GM12872 (cell line): ENCODE data around the gene RPS19.

ENCODE experiments used
- TF ChIP-seq, protein P1 (sequence below): IDR thresholded peaks from 3 replicates; pipeline ENCODE4 v1.5.1; 2011; ENCODE audit warnings: low read depth, mild to moderate bottlenecking, low read length, moderate library complexity; ENCODE audit not compliant: insufficient read depth

RPS19 gene

DNA sequence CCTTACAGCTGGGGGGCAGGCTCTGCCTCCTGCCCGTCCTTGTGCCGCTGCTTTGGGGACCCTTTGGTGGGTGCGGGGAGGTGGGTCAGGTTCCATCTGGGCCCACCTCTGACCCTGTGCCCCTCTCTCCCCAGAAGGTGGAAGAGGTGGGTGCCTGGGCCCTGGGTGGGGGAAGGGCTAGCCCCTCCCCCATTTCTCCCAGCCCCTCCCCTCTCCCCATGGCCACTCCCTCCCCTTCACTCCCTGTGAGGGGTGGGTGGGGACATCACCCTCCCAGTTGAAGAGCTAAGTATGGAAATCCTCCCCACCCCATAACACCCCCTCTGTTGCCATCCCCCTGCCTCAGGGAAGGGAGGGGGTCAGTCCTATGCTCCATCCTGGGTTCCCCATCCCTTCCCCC, 37.1 kb downstream of the RPS19 start:
- TF ChIP-seq, protein P1, sequence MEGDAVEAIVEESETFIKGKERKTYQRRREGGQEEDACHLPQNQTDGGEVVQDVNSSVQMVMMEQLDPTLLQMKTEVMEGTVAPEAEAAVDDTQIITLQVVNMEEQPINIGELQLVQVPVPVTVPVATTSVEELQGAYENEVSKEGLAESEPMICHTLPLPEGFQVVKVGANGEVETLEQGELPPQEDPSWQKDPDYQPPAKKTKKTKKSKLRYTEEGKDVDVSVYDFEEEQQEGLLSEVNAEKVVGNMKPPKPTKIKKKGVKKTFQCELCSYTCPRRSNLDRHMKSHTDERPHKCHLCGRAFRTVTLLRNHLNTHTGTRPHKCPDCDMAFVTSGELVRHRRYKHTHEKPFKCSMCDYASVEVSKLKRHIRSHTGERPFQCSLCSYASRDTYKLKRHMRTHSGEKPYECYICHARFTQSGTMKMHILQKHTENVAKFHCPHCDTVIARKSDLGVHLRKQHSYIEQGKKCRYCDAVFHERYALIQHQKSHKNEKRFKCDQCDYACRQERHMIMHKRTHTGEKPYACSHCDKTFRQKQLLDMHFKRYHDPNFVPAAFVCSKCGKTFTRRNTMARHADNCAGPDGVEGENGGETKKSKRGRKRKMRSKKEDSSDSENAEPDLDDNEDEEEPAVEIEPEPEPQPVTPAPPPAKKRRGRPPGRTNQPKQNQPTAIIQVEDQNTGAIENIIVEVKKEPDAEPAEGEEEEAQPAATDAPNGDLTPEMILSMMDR: no peak

DNA sequence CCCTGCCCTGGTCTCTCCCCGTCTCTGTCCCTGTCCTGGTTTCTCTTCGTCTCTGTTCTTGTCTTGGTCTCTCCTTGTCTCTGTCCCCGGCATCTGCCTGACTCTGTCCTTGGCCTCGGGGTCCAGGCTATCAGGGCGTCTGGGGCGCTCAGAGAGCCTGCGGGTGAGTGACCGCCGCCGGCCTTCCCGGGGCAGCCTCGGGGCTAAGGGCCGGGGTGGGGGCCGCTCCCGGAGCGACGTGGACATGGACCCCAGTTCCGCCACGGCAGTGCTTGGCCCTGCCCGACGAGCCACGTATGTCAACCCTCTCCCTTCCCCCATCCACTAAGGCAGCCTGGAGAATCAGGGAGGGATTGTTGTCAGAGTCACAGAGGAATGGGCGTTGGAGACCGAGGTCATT, 37.8 kb downstream of the RPS19 start:
- TF ChIP-seq, protein P1: no peak

DNA sequence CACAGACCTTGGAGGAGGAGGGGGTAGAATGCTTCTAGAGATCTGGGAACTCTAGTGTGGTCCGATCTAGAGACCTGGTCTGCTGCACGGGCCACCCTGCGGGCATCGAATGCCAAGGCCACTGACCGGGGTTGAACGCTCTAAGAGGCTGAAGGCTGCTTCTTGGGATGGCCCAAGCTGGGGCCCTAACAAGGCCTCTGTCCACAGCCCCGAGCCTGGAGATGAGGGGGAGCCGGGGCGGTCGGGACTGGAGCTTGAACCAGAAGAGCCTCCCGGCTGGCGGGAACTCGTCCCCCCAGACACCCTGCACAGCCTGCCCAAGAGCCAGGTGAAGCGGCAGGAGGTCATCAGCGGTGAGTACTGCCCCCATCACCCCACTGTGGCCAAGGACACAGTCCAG, 38.2 kb downstream of the RPS19 start:
- TF ChIP-seq, protein P1: no peak

DNA sequence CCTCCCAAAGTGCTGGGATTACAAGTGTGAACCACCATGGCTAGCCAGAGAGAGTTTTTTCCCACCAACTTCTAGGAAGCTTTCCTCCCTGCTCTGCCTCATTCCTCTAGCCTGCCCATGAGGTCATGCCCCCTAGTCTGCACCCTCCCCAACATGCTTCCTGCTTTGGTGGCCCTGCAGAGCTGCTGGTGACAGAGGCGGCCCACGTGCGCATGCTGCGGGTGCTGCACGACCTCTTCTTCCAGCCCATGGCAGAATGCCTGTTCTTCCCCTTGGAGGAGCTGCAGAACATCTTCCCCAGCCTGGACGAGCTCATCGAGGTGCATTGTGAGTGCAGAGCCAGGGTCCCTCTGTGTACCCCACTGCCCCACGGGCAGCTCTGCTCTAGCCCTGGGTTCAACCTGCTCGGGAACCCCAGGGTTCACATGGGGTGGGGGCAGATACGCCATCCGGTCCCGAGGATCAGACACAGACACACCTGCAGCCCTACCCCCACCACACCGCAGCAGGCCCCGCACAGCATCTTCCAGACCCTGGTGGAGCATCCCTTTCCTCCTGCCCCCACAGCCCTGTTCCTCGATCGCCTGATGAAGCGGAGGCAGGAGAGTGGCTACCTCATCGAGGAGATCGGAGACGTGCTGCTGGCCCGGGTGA, 41.8 kb downstream of the RPS19 start:
- TF ChIP-seq, protein P1: no peak

DNA sequence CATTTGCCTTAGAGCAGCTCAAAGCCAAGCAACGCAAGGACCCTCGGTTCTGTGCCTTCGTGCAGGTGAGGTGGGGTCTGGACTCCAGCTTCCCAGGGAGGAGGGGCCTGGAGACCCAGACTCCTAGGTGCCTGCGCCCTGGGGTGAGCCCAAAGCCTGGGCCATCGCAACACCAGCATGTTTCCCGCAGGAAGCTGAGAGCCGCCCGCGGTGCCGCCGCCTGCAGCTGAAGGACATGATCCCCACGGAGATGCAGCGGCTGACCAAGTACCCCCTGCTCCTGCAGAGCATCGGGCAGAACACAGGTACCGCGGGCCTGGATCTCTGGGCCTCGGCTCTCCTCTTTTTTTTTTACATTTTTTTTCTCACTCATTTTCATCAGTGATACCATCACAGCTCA, 42.5 kb downstream of the RPS19 start:
- TF ChIP-seq, protein P1: no peak

DNA sequence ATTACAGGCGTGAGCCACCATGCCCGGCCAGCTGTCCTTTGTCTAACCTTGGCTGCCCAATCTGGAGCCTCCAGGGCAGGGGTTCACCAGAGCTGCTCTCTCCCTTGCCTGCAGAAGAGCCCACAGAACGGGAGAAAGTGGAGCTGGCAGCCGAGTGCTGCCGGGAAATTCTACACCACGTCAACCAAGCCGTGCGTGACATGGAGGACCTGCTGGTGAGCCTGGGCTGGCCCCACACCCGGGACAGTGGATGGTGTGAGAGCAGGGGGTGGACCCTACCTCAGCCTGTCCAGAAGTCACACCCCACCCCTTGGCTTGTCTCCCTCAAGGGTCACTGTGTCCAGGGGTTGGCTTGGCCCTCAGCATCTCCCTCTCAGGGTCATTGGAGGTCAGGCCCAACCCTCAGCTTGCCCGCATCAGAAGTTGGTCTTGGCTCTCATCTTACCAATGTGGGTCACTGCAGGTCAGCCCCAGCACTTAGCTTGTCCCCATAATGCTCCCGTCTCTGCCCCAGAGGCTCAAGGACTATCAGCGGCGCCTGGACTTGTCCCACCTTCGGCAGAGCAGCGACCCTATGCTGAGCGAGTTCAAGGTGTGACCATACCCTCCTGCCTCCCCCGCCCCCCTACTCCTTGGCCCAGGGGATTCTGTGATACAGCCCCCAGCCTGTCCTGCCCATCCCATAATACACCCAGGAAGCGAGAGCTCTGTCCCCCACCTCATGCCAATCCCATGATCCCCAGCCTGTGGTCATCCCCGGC, 43.3 kb downstream of the RPS19 start:
- TF ChIP-seq, protein P1: no peak

DNA sequence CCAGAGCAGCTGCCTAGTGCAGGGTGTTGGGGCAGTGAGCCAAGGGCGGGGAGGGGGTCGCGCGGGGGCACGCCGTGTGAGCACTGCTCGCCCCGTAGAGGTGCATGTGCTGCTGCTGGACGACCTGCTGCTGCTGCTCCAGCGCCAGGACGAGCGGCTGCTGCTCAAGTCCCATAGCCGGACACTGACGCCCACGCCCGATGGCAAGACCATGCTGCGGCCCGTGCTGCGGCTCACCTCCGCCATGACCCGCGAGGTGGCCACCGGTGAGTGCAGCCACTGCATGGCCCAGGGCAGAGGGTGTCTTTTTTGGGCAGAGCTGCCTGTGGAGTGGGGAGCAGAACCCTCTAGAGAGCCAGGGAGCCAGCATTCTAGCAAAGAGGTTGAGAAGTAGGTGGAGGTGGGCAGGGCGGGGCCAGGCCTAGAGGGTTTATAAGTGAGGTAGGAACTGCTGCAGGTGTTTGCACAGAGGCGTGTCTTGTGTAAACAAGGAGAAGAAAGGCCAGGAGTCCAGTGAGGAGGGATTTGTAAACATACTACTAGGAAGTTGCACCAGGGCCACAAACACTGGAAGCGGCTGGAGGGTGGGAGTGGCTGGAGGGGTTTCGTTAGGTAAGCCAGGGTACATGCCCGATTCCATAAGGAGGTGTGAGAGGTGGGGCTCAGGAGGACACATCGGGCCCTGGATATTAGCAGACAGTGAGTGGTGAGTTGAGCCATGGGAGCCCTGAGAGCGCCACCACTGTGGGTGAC, 44.2 kb downstream of the RPS19 start:
- TF ChIP-seq, protein P1: no peak
